Measurements from ENCODE around the gene HFE. TPM values are rescaled to one million over a fixed set of nuclear protein-coding genes. Genes with fewer than 3 reads are reported as not detected.

HFE gene
- total and polyA plus RNA-seq, 2 of the 13 experiments (the other 11 are each of a cell fraction or from before 2014, with no cell fraction given) = 3.7 to 6.3 TPM

DNA sequence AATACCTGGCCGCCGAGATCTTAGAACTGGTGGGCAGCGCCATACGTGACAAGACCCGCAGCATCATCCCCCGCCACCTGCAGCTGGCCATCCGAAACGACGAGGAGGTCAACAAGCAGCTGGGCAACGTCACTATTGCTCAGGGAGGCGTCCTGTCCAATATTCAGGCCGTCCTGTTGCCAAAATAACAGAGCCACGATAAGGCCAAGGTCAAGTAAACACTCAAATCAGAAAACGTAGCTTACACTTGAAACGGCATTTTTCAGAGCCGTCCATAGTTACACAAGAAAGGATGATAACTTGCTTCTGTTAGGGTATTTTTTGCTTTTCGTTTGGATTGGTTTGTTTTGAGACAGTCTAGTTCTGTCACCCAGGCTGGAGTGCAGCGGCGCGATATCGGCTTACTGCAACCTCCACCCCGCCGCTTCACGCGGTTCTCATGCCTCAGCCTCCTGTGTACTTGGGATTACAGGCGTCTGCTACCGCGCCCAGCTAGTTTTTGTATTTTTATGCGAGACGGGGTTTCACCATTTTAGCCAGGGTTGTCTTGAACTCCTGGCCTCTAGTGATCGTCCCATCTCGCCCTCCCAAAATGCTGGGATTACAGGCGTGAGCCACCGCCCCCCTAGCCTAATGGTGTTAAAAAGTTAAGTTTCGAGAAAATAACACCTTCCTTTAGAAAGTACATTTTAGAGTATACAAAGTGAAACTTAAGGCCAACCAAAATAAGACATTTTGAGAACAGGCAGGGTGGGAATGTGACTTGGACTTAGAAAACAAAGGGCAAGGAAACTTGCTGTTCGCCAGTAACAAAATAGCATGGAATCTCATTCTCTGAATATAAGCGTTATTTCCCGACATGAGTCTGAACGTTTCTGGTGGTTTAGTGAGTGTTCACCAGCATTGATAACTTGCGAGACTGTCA is 42.8 kb upstream of the HFE start (continued):
- TF ChIP-seq, protein P1, sequence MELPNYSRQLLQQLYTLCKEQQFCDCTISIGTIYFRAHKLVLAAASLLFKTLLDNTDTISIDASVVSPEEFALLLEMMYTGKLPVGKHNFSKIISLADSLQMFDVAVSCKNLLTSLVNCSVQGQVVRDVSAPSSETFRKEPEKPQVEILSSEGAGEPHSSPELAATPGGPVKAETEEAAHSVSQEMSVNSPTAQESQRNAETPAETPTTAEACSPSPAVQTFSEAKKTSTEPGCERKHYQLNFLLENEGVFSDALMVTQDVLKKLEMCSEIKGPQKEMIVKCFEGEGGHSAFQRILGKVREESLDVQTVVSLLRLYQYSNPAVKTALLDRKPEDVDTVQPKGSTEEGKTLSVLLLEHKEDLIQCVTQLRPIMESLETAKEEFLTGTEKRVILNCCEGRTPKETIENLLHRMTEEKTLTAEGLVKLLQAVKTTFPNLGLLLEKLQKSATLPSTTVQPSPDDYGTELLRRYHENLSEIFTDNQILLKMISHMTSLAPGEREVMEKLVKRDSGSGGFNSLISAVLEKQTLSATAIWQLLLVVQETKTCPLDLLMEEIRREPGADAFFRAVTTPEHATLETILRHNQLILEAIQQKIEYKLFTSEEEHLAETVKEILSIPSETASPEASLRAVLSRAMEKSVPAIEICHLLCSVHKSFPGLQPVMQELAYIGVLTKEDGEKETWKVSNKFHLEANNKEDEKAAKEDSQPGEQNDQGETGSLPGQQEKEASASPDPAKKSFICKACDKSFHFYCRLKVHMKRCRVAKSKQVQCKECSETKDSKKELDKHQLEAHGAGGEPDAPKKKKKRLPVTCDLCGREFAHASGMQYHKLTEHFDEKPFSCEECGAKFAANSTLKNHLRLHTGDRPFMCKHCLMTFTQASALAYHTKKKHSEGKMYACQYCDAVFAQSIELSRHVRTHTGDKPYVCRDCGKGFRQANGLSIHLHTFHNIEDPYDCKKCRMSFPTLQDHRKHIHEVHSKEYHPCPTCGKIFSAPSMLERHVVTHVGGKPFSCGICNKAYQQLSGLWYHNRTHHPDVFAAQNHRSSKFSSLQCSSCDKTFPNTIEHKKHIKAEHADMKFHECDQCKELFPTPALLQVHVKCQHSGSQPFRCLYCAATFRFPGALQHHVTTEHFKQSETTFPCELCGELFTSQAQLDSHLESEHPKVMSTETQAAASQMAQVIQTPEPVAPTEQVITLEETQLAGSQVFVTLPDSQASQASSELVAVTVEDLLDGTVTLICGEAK (IDR thresholded peaks at IDR 0.05) = no peak
- TF ChIP-seq, protein P1 (CRISPR knock-in tag; IDR thresholded peaks at IDR 0.05) = peak; percentile 71; the same call in 1 of the 2 replicates
- TF ChIP-seq BCL6 (CRISPR knock-in tag; IDR thresholded peaks at IDR 0.05) (peak; percentile 18; the same call in 1 of the 2 replicates), ZNF841 (CRISPR knock-in tag; IDR thresholded peaks at IDR 0.05; ENCODE audit: borderline replicate concordance) (no peak), ZFP82 (CRISPR knock-in tag; IDR thresholded peaks at IDR 0.05; ENCODE audit: borderline replicate concordance) (no peak), MAFG (CRISPR knock-in tag; IDR thresholded peaks at IDR 0.05) (no peak; the same call in 1 of the 2 replicates), YY1 (IDR thresholded peaks at IDR 0.05; ENCODE audit: insufficient read depth, insufficient replicate concordance, low read depth, low read length) (no peak), PRPF4 (IDR thresholded peaks at IDR 0.05; ENCODE audit: low read depth, low read length, poor library complexity, severe bottlenecking) (no peak), SAP130 (CRISPR knock-in tag; IDR thresholded peaks at IDR 0.05; ENCODE audit: low read depth) (peak; percentile 72), STAT5B (CRISPR knock-in tag; IDR thresholded peaks at IDR 0.05) (no peak), ZNF367 (CRISPR knock-in tag; IDR thresholded peaks at IDR 0.05; ENCODE audit: borderline replicate concordance) (peak; percentile 64; the same call in 1 of the 2 replicates), ZNF333 (CRISPR knock-in tag; IDR thresholded peaks at IDR 0.05; ENCODE audit: borderline replicate concordance) (no peak), HES4 (CRISPR knock-in tag; IDR thresholded peaks at IDR 0.05; ENCODE audit: borderline replicate concordance) (no peak; the same call in 1 of the 2 replicates), SP5 (CRISPR knock-in tag; IDR thresholded peaks at IDR 0.05; ENCODE audit: borderline replicate concordance, low read depth) (no peak), ADNP (CRISPR knock-in tag; IDR thresholded peaks at IDR 0.05) (no peak), GATA4 (IDR thresholded peaks at IDR 0.05; ENCODE audit: borderline replicate concordance, low read depth) (0 out of 2 replicates have a peak, but pooled peaks have one; percentile 35)
- TF ChIP-seq, protein P2, sequence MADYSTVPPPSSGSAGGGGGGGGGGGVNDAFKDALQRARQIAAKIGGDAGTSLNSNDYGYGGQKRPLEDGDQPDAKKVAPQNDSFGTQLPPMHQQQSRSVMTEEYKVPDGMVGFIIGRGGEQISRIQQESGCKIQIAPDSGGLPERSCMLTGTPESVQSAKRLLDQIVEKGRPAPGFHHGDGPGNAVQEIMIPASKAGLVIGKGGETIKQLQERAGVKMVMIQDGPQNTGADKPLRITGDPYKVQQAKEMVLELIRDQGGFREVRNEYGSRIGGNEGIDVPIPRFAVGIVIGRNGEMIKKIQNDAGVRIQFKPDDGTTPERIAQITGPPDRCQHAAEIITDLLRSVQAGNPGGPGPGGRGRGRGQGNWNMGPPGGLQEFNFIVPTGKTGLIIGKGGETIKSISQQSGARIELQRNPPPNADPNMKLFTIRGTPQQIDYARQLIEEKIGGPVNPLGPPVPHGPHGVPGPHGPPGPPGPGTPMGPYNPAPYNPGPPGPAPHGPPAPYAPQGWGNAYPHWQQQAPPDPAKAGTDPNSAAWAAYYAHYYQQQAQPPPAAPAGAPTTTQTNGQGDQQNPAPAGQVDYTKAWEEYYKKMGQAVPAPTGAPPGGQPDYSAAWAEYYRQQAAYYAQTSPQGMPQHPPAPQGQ (CRISPR knock-in tag; IDR thresholded peaks at IDR 0.05; ENCODE audit: borderline replicate concordance) = no peak
